MM.1S (cell line): ENCODE measurements around the gene PLTP.

Experiments
- DNase-seq: peaks from one replicate; pipeline ENCODE4 v3.0.0-alpha.2; 2015
- H2AFZ ChIP-seq: fragments of 300-600 bp; sonication (generic); 2 replicates; pipeline ENCODE4 v1.6.0; 2016; ENCODE audit warnings: antibody characterized with exemption, low read length
- H3F3A ChIP-seq: fragments of 300-600 bp; sonication (generic); 2 replicates; pipeline ENCODE4 v1.6.1; 2016; ENCODE audit warnings: mild to moderate bottlenecking, antibody characterized with exemption, low read length, moderate library complexity, mixed read lengths; ENCODE audit not compliant: insufficient read depth
- H3K27ac ChIP-seq: fragments of 300-600 bp; sonication (generic); 2 replicates; pipeline ENCODE4 v1.5.1; 2016; ENCODE audit warnings: mild to moderate bottlenecking, low read length
- H3K27me3 ChIP-seq: fragments of 300-600 bp; sonication (generic); replicated peaks from 2 replicates; pipeline ENCODE4 v1.6.0; 2016; ENCODE audit warnings: low read length; ENCODE audit not compliant: insufficient read depth
- H3K36me3 ChIP-seq: fragments of 300-600 bp; sonication (generic); replicated peaks from 2 replicates; pipeline ENCODE4 v1.6.1; 2016; ENCODE audit warnings: mild to moderate bottlenecking, low read length, mixed read lengths; ENCODE audit not compliant: insufficient read depth
- H3K4me1 ChIP-seq: fragments of 300-600 bp; sonication (generic); 2 replicates; pipeline ENCODE4 v1.6.1; 2016; ENCODE audit warnings: low read length, mixed read lengths
- H3K4me2 ChIP-seq: fragments of 300-600 bp; sonication (generic); 2 replicates; pipeline ENCODE4 v1.6.0; 2016; ENCODE audit warnings: low read depth, low read length
- H3K4me3 ChIP-seq: fragments of 300-600 bp; sonication (generic); 2 replicates; pipeline ENCODE4 v1.5.1; 2016; ENCODE audit warnings: low read length, mixed read lengths
- H3K79me2 ChIP-seq: fragments of 300-600 bp; sonication (generic); 2 replicates; pipeline ENCODE4 v1.6.1; 2016; ENCODE audit warnings: mixed run types, low read length, mixed read lengths
- H3K9ac ChIP-seq: fragments of 300-600 bp; sonication (generic); 2 replicates; pipeline ENCODE4 v1.6.1; 2016; ENCODE audit warnings: low read length, mixed read lengths
- H3K9me2 ChIP-seq: fragments of 300-600 bp; sonication (generic); replicated peaks from 2 replicates; pipeline ENCODE4 v1.6.1; 2016; ENCODE audit warnings: mild to moderate bottlenecking, low read length, mixed read lengths; ENCODE audit not compliant: insufficient read depth
- H3K9me3 ChIP-seq: fragments of 300-600 bp; sonication (generic); replicated peaks from 2 replicates; pipeline ENCODE4 v1.6.1; 2016; ENCODE audit warnings: mild to moderate bottlenecking, low read length, mixed read lengths; ENCODE audit not compliant: insufficient read depth
- H4K20me1 ChIP-seq: fragments of 300-600 bp; sonication (generic); 2 replicates; pipeline ENCODE4 v1.6.1; 2016; ENCODE audit warnings: mild to moderate bottlenecking, low read length, moderate library complexity, mixed read lengths; ENCODE audit not compliant: insufficient read depth
- CTCF ChIP-seq: fragments of 300-600 bp; sonication (generic); IDR thresholded peaks from 2 replicates; pipeline ENCODE4 v1.5.1; 2016; ENCODE audit warnings: antibody characterized with exemption, low read length, mixed read lengths
- EZH2 ChIP-seq: fragments of 300-600 bp; sonication (generic); optimal IDR thresholded peaks from 2 replicates; pipeline ENCODE3; 2017; ENCODE audit warnings: low read depth, mild to moderate bottlenecking, antibody characterized with exemption, low read length, mixed read lengths
- EZH2phosphoT487 ChIP-seq: fragments of 300-600 bp; sonication (generic); IDR thresholded peaks from 2 replicates; pipeline ENCODE4 v1.6.1; 2018; ENCODE audit warnings: antibody characterized with exemption, low read length

PLTP gene

GRCh38 chr20:45860560-45861220 lies 51.3 kb downstream of the PLTP start:
- Histone ChIP-seq H4K20me1 (no peaks in the 10 kb centered on the region), H3K4me2 (no peak overlapping the region), H3K9me3 (no peaks in the 10 kb centered on the region), H2AFZ (no peak overlapping the region), H3K36me3 (no peaks in the 10 kb centered on the region), H3K79me2 (peaks cover 26% of the 10 kb centered on the region), H3K27me3 (no peaks in the 10 kb centered on the region), H3K9ac (no peak overlapping the region), H3K4me3 (no peak overlapping the region), H3F3A (no peaks in the 10 kb centered on the region), H3K4me1 (peaks cover 6% of the 10 kb centered on the region), H3K9me2 (no peaks in the 10 kb centered on the region), H3K27ac (no peak overlapping the region)
- no peak for DNase-seq
- TF ChIP-seq CTCF (no peak), EZH2phosphoT487 (no peak), EZH2 (no peak)

GRCh38 chr20:45859916-45860315 lies 52.0 kb downstream of the PLTP start:
- Histone ChIP-seq H3K36me3 (no peaks in the 10 kb centered on the region), H3K4me1 (peaks cover 6% of the 10 kb centered on the region), H3K9me2 (no peaks in the 10 kb centered on the region), H3K4me3 (no peak overlapping the region), H3K9me3 (no peaks in the 10 kb centered on the region), H3K79me2 (peaks cover 31% of the 10 kb centered on the region), H4K20me1 (no peaks in the 10 kb centered on the region), H2AFZ (no peak overlapping the region), H3F3A (no peaks in the 10 kb centered on the region), H3K9ac (no peak overlapping the region), H3K4me2 (no peak overlapping the region), H3K27ac (no peak overlapping the region), H3K27me3 (no peaks in the 10 kb centered on the region)
- no peak for DNase-seq
- no peak for TF ChIP-seq EZH2phosphoT487

GRCh38 chr20:45857882-45858216 lies 54.1 kb downstream of the PLTP start:
- H3K4me3 ChIP-seq, result peak overlapping the region; percentile 92
- no peaks in the 10 kb centered on the region for H3K9me3 ChIP-seq
- no peaks in the 10 kb centered on the region for H3K9me2 ChIP-seq
- no peaks in the 10 kb centered on the region for H4K20me1 ChIP-seq
- DNase-seq, result peak; percentile 43
- no peaks in the 10 kb centered on the region for H3F3A ChIP-seq
- H3K79me2 ChIP-seq, result peaks cover 36% of the 10 kb centered on the region
- TF ChIP-seq EZH2, result no peak
- TF ChIP-seq EZH2phosphoT487, result no peak
- no peak for TF ChIP-seq CTCF
- peaks cover 6% of the 10 kb centered on the region for H3K4me1 ChIP-seq
- peak overlapping the region; percentile 96 for H2AFZ ChIP-seq
- H3K9ac ChIP-seq, result peak overlapping the region; percentile 62; the same call in 1 of the 2 replicates
- no peaks in the 10 kb centered on the region for H3K27me3 ChIP-seq
- H3K27ac ChIP-seq, result peak overlapping the region; percentile 47; the same call in 1 of the 2 replicates
- peak overlapping the region; percentile 89 for H3K4me2 ChIP-seq
- no peaks in the 10 kb centered on the region for H3K36me3 ChIP-seq
